IPS-18a (cell line): ENCODE results near the gene CARHSP1.

Experiments
- H3K27ac ChIP-seq: one replicate; pipeline ENCODE4 v1.5.1; 2013; ENCODE audit warnings: low read length
- H3K27me3 ChIP-seq: one replicate; pipeline ENCODE4 v1.6.1; 2013; ENCODE audit warnings: mild to moderate bottlenecking, low read length; ENCODE audit not compliant: control insufficient read depth, insufficient read depth
- H3K36me3 ChIP-seq: one replicate; pipeline ENCODE4 v1.6.1; 2013; ENCODE audit warnings: low read depth, low read length; ENCODE audit not compliant: control insufficient read depth
- H3K4me1 ChIP-seq: one replicate; pipeline ENCODE4 v1.6.1; 2013; ENCODE audit warnings: low read depth, low read length; ENCODE audit not compliant: control insufficient read depth
- H3K4me3 ChIP-seq: one replicate; pipeline ENCODE4 v1.5.1; 2013; ENCODE audit warnings: low read length
- H3K9ac ChIP-seq: one replicate; pipeline ENCODE4 v1.6.1; 2013; ENCODE audit warnings: mild to moderate bottlenecking, low read length, moderate library complexity
- H3K9me3 ChIP-seq: one replicate; pipeline ENCODE4 v1.6.1; 2013; ENCODE audit warnings: low read depth, low read length; ENCODE audit not compliant: control insufficient read depth

Gene CARHSP1

DNA sequence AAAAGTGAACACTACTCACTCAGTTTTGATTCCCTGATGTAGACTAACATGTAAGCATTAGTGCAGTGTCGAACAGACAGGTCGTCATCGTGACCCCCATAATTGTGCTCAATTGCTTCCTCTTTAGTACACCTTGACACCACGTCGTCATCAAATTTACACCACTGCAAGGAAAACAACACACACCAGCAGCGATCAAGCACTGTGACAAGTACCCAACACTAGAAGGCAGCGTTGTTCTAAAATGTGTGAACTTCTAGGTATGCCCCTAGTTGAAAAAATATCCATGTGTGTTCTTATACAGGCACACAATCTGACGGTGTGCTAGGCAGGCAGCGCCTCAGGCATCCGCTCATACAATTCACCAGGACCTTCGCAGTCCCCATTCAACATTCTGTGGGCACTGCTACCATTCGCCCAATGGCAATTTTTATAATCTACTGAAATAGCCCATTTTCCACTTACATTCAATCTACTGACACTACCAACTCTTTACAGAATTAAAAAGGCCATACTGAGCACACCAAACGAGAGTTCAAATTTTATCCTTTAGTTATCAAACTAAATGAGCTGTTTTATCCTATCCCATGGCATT lies 36.5 kb upstream of the CARHSP1 start:
- Histone ChIP-seq H3K4me1 (no peaks in the 10 kb centered on the region), H3K4me3 (no peak overlapping the region), H3K9me3 (no peaks in the 10 kb centered on the region), H3K9ac (no peak overlapping the region), H3K27me3 (no peaks in the 10 kb centered on the region), H3K27ac (no peak overlapping the region), H3K36me3 (peaks cover 93% of the 10 kb centered on the region)

DNA sequence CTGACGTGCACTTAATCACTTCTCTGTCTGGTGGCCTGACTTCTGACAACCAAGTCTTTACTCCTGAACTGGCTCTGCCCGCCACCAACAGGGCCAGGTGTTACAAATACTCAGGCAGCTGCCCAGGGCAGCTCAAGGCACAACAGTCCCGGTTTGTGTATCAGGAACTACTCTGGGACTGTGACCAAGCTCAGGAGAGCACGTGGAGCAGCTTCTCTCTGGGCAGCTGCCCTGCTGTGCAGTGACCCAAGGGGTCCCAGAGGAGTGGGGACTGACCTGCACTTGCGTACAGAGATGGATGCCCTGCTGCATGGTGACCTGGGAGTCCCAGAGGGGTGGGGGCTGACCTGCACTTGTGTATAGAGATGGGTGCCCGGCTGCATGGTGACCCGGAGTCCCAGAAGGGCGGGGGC lies 35.2 kb upstream of the CARHSP1 start:
- peaks cover 94% of the 10 kb centered on the region for H3K36me3 ChIP-seq
- H3K27ac ChIP-seq, result no peak overlapping the region
- no peaks in the 10 kb centered on the region for H3K9me3 ChIP-seq

DNA sequence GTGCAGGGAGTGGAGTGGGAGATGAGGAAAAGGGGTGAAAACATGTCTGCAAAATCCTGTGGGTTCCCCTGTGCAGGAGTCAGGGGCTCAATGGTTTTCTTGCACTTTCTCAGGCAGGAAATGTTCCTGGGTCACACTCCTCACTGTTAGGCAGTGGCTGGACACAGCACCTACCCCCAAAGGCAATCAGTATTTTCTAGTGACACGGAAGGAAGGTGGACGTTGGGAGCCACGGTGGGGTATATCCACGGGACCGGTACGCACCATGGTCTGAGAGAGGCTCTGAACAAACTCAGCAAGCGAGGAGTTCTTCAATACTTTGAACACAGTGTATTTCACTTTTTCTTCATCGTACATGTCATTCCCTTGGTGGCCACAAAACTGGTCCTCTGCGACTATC lies 34.2 kb upstream of the CARHSP1 start:
- H3K4me1 ChIP-seq, result no peaks in the 10 kb centered on the region
- H3K9ac ChIP-seq, result no peak overlapping the region
- no peak overlapping the region for H3K27ac ChIP-seq
- H3K4me3 ChIP-seq, result no peak overlapping the region
- H3K27me3 ChIP-seq, result no peaks in the 10 kb centered on the region
- H3K9me3 ChIP-seq, result no peaks in the 10 kb centered on the region
- H3K36me3 ChIP-seq, result peaks cover 94% of the 10 kb centered on the region

More for the DNA sequence above, 35.2 kb upstream of the CARHSP1 start:
- Histone ChIP-seq H3K4me3 (no peak overlapping the region), H3K9ac (no peak overlapping the region), H3K4me1 (no peaks in the 10 kb centered on the region), H3K27me3 (no peaks in the 10 kb centered on the region)

- Histone ChIP-seq H3K36me3 (peaks cover 95% of the 10 kb centered on the region), H3K9me3 (no peaks in the 10 kb centered on the region), H3K4me3 (no peak overlapping the region), H3K27ac (no peak overlapping the region), H3K9ac (no peak overlapping the region), H3K4me1 (no peaks in the 10 kb centered on the region), H3K27me3 (no peaks in the 10 kb centered on the region)
Observed at GRCh38 chr16:8901320-8901861, 32.6 kb upstream of the CARHSP1 start.

- no peaks in the 10 kb centered on the region for H3K9me3 ChIP-seq
- no peaks in the 10 kb centered on the region for H3K4me1 ChIP-seq
- H3K9ac ChIP-seq, result no peak overlapping the region
- H3K36me3 ChIP-seq, result peaks cover 92% of the 10 kb centered on the region
- H3K27me3 ChIP-seq, result no peaks in the 10 kb centered on the region
- H3K27ac ChIP-seq, result no peak overlapping the region
- no peak overlapping the region for H3K4me3 ChIP-seq
Observed at GRCh38 chr16:8900343-8900742, 31.5 kb upstream of the CARHSP1 start.

DNA sequence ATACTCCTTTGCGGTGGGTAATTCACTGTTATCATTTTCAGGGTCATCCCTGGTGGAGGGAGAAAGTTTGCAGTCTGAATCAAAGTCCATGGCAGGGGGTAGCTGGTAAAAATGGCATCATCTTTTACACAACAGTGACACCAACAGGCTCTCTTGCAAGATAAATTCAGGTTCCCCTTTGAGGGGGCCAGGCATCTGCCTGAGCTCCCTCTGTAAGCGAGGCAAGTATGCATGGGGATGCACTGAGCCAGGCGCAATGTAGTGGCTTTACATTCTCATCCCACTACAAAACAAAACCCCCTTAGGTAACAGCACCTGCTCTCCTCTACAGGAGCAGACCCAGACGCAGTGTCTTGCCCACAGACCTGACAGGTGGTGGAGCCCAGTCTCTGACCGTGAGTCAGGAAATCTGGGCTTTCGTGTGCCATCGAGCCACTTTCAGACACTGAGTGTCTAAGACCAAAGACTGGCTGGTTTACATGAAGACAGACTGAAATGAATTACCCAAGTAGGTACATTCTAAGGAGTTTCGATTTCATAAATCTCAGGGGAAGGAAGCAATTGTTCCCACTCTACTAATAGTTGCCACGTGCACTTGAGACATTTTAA lies 31.0 kb upstream of the CARHSP1 start:
- Histone ChIP-seq H3K9me3 (no peaks in the 10 kb centered on the region), H3K36me3 (peaks cover 92% of the 10 kb centered on the region), H3K27me3 (no peaks in the 10 kb centered on the region), H3K27ac (no peak overlapping the region), H3K9ac (no peak overlapping the region), H3K4me3 (no peak overlapping the region), H3K4me1 (no peaks in the 10 kb centered on the region)

- Histone ChIP-seq H3K27me3 (no peaks in the 10 kb centered on the region), H3K36me3 (peaks cover 95% of the 10 kb centered on the region), H3K9ac (no peak overlapping the region), H3K4me1 (no peaks in the 10 kb centered on the region), H3K9me3 (no peaks in the 10 kb centered on the region), H3K4me3 (no peak overlapping the region), H3K27ac (no peak overlapping the region)
Observed at GRCh38 chr16:8898660-8899318, 30.0 kb upstream of the CARHSP1 start.

DNA sequence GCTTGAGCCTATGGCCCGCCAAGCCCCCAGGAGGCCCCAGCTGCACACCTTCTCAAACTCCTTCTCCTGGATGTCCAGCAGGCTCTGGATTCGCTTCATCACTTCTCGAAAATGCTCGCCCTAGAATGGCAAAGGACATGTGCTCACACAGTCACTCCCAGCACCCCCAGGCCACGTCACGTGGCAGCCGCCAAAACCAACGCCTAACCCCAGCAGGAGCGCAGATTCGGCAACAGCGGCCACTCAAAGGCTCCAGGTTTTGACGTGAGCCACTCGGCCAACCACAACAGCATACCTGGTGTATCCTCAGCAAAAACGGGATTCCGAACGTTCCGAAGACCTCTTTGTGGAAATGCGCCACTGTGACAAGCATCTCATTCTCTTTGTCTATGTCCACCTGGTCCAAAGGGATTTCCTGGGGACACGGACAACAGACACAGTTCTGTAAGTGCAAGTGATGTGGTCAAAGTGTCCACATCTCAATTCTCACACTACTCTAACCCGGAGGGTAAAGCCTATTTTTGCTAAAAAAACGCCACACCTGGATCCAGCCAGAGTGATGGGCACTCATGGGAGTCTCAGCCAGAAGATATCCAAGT lies 26.0 kb upstream of the CARHSP1 start:
- H3K27me3 ChIP-seq, result no peaks in the 10 kb centered on the region
- H3K9ac ChIP-seq, result no peak overlapping the region
- H3K36me3 ChIP-seq, result peaks cover 90% of the 10 kb centered on the region
- no peak overlapping the region for H3K4me3 ChIP-seq
- no peaks in the 10 kb centered on the region for H3K4me1 ChIP-seq
- H3K27ac ChIP-seq, result no peak overlapping the region
- no peaks in the 10 kb centered on the region for H3K9me3 ChIP-seq

- Histone ChIP-seq H3K27me3 (no peaks in the 10 kb centered on the region), H3K9ac (no peak overlapping the region), H3K4me3 (no peak overlapping the region), H3K27ac (no peak overlapping the region), H3K9me3 (no peaks in the 10 kb centered on the region), H3K4me1 (no peaks in the 10 kb centered on the region), H3K36me3 (peaks cover 87% of the 10 kb centered on the region)
Observed at GRCh38 chr16:8893976-8894690, 25.3 kb upstream of the CARHSP1 start.

- H3K27ac ChIP-seq, result no peak overlapping the region
- H3K36me3 ChIP-seq, result peaks cover 80% of the 10 kb centered on the region
- H3K27me3 ChIP-seq, result no peaks in the 10 kb centered on the region
- H3K9me3 ChIP-seq, result no peaks in the 10 kb centered on the region
- H3K4me1 ChIP-seq, result no peaks in the 10 kb centered on the region
- no peak overlapping the region for H3K9ac ChIP-seq
- H3K4me3 ChIP-seq, result no peak overlapping the region
Observed at GRCh38 chr16:8893426-8893825, 24.6 kb upstream of the CARHSP1 start.

DNA sequence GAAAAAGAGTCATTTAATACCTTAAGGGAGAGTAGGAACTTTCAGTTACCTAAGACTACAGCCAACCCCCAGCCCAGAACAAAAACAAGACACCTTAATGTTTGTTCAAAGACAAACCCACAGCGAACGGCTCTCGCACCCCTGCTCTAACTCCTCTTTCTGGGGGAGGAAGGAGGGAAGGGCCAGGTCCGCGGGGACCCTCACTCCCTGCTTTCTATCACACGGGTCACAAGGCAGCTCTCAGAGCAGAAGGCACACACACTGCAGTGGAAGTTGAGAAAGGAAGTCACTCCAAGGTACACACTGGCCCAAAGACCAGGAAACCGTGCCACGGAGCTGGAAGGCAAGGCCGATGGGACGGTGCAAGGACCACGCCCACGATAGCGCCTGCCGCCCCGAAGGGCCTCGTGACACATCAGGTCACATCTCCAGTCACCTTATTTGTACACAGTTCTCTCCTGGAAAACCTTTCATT lies 23.3 kb upstream of the CARHSP1 start:
- Histone ChIP-seq H3K27ac (no peak overlapping the region), H3K4me1 (no peaks in the 10 kb centered on the region), H3K9ac (no peak overlapping the region), H3K4me3 (no peak overlapping the region), H3K36me3 (peaks cover 68% of the 10 kb centered on the region), H3K27me3 (no peaks in the 10 kb centered on the region), H3K9me3 (no peaks in the 10 kb centered on the region)
